ENCODE results near the gene CLDND1.

- no peak for TF ChIP-seq CTCF (IDR thresholded peaks at IDR 0.05)
- TF ChIP-seq POLR2A (IDR thresholded peaks at IDR 0.05), result no peak
Measured at GRCh38 chr3:98563661-98564281, 41.1 kb upstream of the CLDND1 start.

Data from testis (tissue), 2 donors.